GM19468 (cell line): ENCODE measurements around the gene GAGE12D.
"Not testable (repeated sequence)": the region's sequence is repeated elsewhere in the genome, so short reads cannot be mapped to it uniquely, and the experiment has no call there.

Experiments used
- ATAC-seq: cut with Tn5 transposase; IDR thresholded peaks from one replicate; pipeline ENCODE4 v1.9.1; 2021; ENCODE audit warnings: mild to moderate bottlenecking, moderate library complexity, moderate number of reproducible peaks; ENCODE audit not compliant: unreplicated experiment; ENCODE audit errors: extremely low read depth

The GAGE12D gene

DNA sequence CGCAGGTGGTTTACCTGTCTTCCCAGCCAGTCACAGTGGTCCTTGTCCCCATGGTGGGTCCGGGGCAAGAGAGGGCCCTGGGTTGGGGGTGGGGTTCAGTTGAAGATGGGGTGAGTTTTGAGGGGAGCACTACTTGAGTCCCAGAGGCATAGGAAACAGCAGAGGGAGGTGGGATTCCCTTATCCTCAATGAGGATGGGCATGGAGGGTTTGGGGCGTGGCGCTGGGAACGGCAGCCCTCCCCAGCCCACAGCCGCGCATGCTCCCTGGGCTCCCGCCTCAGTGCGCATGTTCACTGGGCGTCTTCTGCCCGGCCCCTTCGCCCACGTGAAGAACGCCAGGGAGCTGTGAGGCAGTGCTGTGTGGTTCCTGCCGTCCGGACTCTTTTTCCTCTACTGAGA, at the start of gene GAGE12D:
GAGE12D (plus strand) TSS at position 301 of the 400 bp plus-strand sequence. CDS start 1,155 bp downstream, outside the sequence.
- ATAC-seq, result not testable (repeated sequence)

- not testable (repeated sequence) for ATAC-seq
Measured at GRCh38 chrX:49531877-49532276, 9.7 kb upstream of the GAGE12D start, which contains the start of gene GAGE12C. Gene GAGE12C (plus strand): TSS chrX:49532177. CDS start chrX:49533332, 1,155 bp downstream.

- ATAC-seq, result not testable (repeated sequence)
Measured at GRCh38 chrX:49550989-49551388, 9.5 kb downstream of the GAGE12D start, which contains the start of gene GAGE12E. Gene GAGE12E (plus strand): TSS chrX:49551289. CDS start chrX:49552444, 1,155 bp downstream.

GRCh38 chrX:49560542-49560941, 19.0 kb downstream of the GAGE12D start, which contains the start of gene GAGE12F:
Gene GAGE12F (plus strand): TSS chrX:49560842. CDS start chrX:49561997, 1,155 bp downstream.
- ATAC-seq, result not testable (repeated sequence)

DNA sequence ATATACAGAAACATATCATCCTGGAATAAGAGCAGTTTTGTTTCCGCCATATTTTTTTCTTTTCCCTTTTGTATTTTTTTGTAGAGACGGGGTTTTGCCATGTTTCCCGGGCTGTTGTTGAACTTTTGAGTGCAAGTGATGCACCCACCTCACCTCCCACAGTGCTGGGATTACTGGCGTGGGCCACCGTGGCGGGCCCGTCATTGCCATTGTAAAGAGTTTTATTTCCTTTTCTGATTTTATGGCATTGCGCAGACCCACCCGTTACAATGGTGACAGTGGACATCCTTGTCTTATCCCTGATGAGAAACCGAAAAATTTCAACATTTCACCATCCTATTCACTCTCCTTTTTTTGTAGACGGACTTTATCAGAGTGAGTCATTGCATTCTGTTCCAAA, 27.2 kb downstream of the GAGE12D start:
- not testable (repeated sequence) for ATAC-seq

- ATAC-seq, result not testable (repeated sequence)
Measured at GRCh38 chrX:49569152-49569551, 27.6 kb downstream of the GAGE12D start.

DNA sequence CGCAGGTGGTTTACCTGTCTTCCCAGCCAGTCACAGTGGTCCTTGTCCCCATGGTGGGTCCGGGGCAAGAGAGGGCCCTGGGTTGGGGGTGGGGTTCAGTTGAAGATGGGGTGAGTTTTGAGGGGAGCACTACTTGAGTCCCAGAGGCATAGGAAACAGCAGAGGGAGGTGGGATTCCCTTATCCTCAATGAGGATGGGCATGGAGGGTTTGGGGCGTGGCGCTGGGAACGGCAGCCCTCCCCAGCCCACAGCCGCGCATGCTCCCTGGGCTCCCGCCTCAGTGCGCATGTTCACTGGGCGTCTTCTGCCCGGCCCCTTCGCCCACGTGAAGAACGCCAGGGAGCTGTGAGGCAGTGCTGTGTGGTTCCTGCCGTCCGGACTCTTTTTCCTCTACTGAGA, 28.6 kb downstream of the GAGE12D start, which contains the start of gene GAGE12G:
GAGE12G (plus strand) TSS at position 301 of the 400 bp plus-strand sequence. CDS start 1,155 bp downstream, outside the sequence.
- ATAC-seq, result not testable (repeated sequence)

DNA sequence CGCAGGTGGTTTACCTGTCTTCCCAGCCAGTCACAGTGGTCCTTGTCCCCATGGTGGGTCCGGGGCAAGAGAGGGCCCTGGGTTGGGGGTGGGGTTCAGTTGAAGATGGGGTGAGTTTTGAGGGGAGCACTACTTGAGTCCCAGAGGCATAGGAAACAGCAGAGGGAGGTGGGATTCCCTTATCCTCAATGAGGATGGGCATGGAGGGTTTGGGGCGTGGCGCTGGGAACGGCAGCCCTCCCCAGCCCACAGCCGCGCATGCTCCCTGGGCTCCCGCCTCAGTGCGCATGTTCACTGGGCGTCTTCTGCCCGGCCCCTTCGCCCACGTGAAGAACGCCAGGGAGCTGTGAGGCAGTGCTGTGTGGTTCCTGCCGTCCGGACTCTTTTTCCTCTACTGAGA, 38.1 kb downstream of the GAGE12D start, which contains the start of gene GAGE12H:
GAGE12H (plus strand) TSS at position 301 of the 400 bp plus-strand sequence. CDS start 1,155 bp downstream, outside the sequence.
- not testable (repeated sequence) for ATAC-seq

- not testable (repeated sequence) for ATAC-seq
Measured at GRCh38 chrX:49589196-49589595, 47.7 kb downstream of the GAGE12D start, which contains the start of gene GAGE2A. Gene GAGE2A (plus strand): TSS chrX:49589496. CDS start chrX:49590651, 1,155 bp downstream.

GRCh38 chrX:49589769-49590478, 48.4 kb downstream of the GAGE12D start:
- ATAC-seq, result not testable (repeated sequence)

GRCh38 chrX:49590488-49590887, 49.0 kb downstream of the GAGE12D start:
- not testable (repeated sequence) for ATAC-seq
